Measurements from ENCODE around the gene TMEM205.

DNA sequence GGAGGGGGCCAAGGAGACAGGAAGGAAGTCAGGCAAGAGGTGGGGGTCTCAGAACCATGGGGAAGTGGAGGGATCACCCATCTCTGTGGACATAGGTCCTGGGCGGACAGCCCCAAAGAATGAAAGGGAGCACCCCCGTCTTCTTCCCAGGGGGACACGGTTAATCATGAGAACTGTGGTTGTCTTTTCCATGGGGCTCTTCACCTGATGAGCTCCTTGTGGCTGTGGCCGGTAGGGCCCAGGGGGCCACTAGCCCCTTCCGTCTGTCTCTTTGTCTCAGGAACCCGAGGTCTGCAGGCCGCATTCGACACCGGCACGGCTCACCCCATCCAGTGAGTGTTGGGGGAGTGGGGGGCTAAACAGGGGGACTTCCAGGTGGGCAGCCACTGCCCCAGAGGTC is 17.8 kb upstream of the TMEM205 start:
- TF ChIP-seq, protein P1, sequence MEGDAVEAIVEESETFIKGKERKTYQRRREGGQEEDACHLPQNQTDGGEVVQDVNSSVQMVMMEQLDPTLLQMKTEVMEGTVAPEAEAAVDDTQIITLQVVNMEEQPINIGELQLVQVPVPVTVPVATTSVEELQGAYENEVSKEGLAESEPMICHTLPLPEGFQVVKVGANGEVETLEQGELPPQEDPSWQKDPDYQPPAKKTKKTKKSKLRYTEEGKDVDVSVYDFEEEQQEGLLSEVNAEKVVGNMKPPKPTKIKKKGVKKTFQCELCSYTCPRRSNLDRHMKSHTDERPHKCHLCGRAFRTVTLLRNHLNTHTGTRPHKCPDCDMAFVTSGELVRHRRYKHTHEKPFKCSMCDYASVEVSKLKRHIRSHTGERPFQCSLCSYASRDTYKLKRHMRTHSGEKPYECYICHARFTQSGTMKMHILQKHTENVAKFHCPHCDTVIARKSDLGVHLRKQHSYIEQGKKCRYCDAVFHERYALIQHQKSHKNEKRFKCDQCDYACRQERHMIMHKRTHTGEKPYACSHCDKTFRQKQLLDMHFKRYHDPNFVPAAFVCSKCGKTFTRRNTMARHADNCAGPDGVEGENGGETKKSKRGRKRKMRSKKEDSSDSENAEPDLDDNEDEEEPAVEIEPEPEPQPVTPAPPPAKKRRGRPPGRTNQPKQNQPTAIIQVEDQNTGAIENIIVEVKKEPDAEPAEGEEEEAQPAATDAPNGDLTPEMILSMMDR (IDR thresholded peaks at IDR 0.05; ENCODE audit: insufficient read depth, low read length, poor library complexity, severe bottlenecking) = no peak
- no peak for TF ChIP-seq EZH2phosphoT487 (conservative IDR thresholded peaks at IDR 0.05; ENCODE audit: low read length)

Measured in SU-DHL-6 (cell line).